ENCODE results near the gene TBPL1. TPM values are rescaled to one million over a fixed set of nuclear protein-coding genes. Genes with fewer than 3 reads are reported as not detected.
A peak's percentile ranks its signal among the peaks of the same experiment; 100 is the strongest.
"Not testable (repeated sequence)": the region's sequence is repeated elsewhere in the genome, so short reads cannot be mapped to it uniquely, and the experiment has no call there.

The TBPL1 gene
- total RNA-seq, 1 experiment from 2014 or later, result 39.7 TPM

- in situ Hi-C loops (cut with HindIII; ENCODE audit: low pct_unique_long_range_greater_than_20kb, low sequenced_read_pairs), result no loop called here
- ATAC-seq, result peak; percentile 98
- CTCF ChIA-PET, result interaction anchor here (0.6 to 3.6 kb wide), 8 partner anchors 86 to 178 kb away, joined by 3 to 78 read pairs (median 4); no protein-coding TSS in a partner anchor
- peak; percentile 73 for DNase-seq (ENCODE audit: low read depth, low spot score)
- no peaks in the 10 kb centered on the region for H3K36me3 ChIP-seq (ENCODE audit: control insufficient read depth, insufficient read depth, low read length)
- H3K4me3 ChIP-seq (ENCODE audit: low read depth in 2 of 2, low read length in 2 of 2), result no peak overlapping the region
- POLR2A ChIA-PET, result no interaction called here
- H3K27me3 ChIP-seq (ENCODE audit: control insufficient read depth, insufficient read depth, low read length), result no peaks in the 10 kb centered on the region
- peaks cover 5% of the 10 kb centered on the region; the same call in 1 of the 2 replicates for H3K4me1 ChIP-seq (ENCODE audit: control insufficient read depth, insufficient read depth, low read length)
- H3K27ac ChIP-seq (ENCODE audit: low read length), result no peak overlapping the region
- no peaks in the 10 kb centered on the region for H3K9me3 ChIP-seq (ENCODE audit: control insufficient read depth, insufficient read depth, low read depth, low read length)
- no TSS peak for BruUV-seq (replicated peaks)
- intact Hi-C loops (cut with micrococcal nuclease; ENCODE audit: unreplicated experiment), result loop anchor here (1.0 to 10.0 kb wide), 3 partner anchors 48 to 173 kb away; no protein-coding TSS in a partner anchor
- TF ChIP-seq CTCF (IDR thresholded peaks at IDR 0.05) (peak; percentile 77), REST (IDR thresholded peaks at IDR 0.05; ENCODE audit: insufficient read depth in 1 of 2, low read depth in 2 of 2, low read length in 1 of 2) (no peak), POLR2AphosphoS5 (IDR thresholded peaks at IDR 0.05; ENCODE audit: low read depth, low read length) (no peak), TCF7L2 (IDR thresholded peaks at IDR 0.05; ENCODE audit: low read depth, low read length) (no peak)
Measured at GRCh38 chr6:133923938-133924593, 29.0 kb upstream of the TBPL1 start.

DNA sequence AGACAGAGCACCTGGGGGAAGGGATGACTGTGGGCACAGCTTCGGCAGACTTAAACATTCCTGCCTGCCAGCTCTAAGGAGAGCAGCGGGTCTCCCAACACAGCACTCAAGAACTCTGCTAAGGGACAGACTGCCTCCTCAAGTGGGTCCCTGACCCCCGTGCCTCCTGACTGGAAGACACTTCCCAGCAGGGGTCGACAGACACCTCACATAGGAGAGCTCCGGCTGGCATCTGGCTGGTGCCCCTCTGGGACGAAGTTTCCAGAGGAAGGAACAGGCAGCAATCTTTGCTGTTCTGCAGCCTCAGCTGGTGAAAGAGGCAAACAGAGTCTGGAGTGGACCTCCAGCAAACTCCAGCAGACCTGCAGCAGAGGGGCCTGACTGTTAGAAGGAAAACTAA is 21.8 kb upstream of the TBPL1 start:
- H3K4me3 ChIP-seq (ENCODE audit: low read depth in 2 of 2, low read length in 2 of 2); H3K36me3 ChIP-seq (ENCODE audit: control insufficient read depth, insufficient read depth, low read length); H3K27ac ChIP-seq (ENCODE audit: low read length); DNase-seq (ENCODE audit: low read depth, low spot score); POLR2A ChIA-PET; H3K27me3 ChIP-seq (ENCODE audit: control insufficient read depth, insufficient read depth, low read length); intact Hi-C loops (cut with micrococcal nuclease; ENCODE audit: unreplicated experiment); ATAC-seq; in situ Hi-C loops (cut with HindIII; ENCODE audit: low pct_unique_long_range_greater_than_20kb, low sequenced_read_pairs); H3K9me3 ChIP-seq (ENCODE audit: control insufficient read depth, insufficient read depth, low read depth, low read length); CTCF ChIA-PET; H3K4me1 ChIP-seq (ENCODE audit: control insufficient read depth, insufficient read depth, low read length); BruUV-seq (replicated peaks): not testable (repeated sequence)

DNA sequence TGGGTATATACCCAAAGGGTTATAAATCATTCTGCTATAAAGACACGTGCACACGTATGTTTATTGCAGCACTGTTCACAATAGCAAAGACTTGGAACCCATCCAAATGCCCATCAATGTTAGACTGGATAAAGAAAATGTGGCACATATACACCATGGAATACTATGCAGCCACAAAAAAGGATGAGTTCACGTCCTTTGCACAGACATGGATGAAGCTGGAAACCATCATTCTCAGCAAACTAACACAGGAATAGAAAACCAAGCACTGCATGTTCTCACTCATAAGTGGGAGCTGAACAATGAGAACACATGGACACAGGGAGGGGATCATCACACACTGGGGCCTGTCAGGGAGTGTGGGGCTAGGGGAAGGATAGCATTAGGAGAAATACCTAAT is 16.7 kb upstream of the TBPL1 start:
- BruUV-seq (replicated peaks); CTCF ChIA-PET; H3K36me3 ChIP-seq (ENCODE audit: control insufficient read depth, insufficient read depth, low read length); H3K9me3 ChIP-seq (ENCODE audit: control insufficient read depth, insufficient read depth, low read depth, low read length); ATAC-seq; H3K4me3 ChIP-seq (ENCODE audit: low read depth in 2 of 2, low read length in 2 of 2); in situ Hi-C loops (cut with HindIII; ENCODE audit: low pct_unique_long_range_greater_than_20kb, low sequenced_read_pairs); intact Hi-C loops (cut with micrococcal nuclease; ENCODE audit: unreplicated experiment); POLR2A ChIA-PET; DNase-seq (ENCODE audit: low read depth, low spot score); H3K27me3 ChIP-seq (ENCODE audit: control insufficient read depth, insufficient read depth, low read length); H3K27ac ChIP-seq (ENCODE audit: low read length); H3K4me1 ChIP-seq (ENCODE audit: control insufficient read depth, insufficient read depth, low read length): not testable (repeated sequence)
